GM21576 (cell line): ENCODE data around the gene BMP7.
"Not testable (repeated sequence)": the region's sequence is repeated elsewhere in the genome, so short reads cannot be mapped to it uniquely, and the experiment has no call there.

ENCODE experiments used
- ATAC-seq: cut with Tn5 transposase; IDR thresholded peaks from one replicate; pipeline ENCODE4 v1.9.1; 2021; ENCODE audit warnings: mild to moderate bottlenecking, moderate library complexity; ENCODE audit not compliant: unreplicated experiment

BMP7 gene

GRCh38 chr20:57195023-57195422, 71.4 kb downstream of the BMP7 start:
- ATAC-seq, result no peak

DNA sequence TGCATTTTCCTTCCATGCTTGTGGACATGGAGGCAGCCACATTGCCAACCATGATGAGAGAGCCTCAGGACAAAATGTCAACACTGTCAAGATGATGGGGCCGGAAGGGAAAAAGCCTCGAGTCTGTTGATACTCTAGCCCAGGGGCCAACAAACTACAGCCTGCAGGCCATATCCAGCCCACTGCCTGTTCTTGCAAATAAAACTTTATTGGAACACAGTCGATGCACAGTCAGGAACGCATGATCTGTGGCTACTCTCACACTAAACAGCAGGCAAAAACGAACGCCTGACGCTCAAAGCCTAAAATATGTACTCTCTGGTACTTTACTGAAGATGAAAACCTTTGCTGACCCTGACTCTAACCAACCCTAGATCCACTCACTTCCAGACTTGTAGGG, 72.3 kb downstream of the BMP7 start:
- ATAC-seq, result no peak

DNA sequence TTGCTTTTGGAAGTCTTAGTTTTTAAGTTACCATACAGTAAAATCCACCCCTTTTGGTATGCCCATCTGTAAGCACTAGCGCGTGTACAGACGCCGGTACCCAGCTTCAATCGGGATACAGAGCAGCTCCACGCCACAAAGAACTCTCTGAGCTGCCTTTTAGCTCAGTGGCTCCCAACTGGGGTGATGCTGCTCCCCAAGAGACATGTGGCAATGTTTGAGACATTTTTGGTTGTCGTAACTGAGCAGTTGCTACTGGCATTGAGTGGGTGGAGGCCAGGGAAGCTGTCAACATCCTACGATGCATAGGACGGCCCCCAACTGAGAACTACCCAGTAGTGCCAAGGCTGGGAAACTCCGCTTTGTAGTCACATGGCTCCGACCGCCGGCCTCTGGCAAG, 73.3 kb downstream of the BMP7 start:
- no peak for ATAC-seq

- ATAC-seq, result no peak
Measured at GRCh38 chr20:57192311-57192710, 74.1 kb downstream of the BMP7 start.

- not testable (repeated sequence) for ATAC-seq
Measured at GRCh38 chr20:57191265-57191638, 75.2 kb downstream of the BMP7 start.

- no peak for ATAC-seq
Measured at GRCh38 chr20:57190536-57191264, 75.7 kb downstream of the BMP7 start.

DNA sequence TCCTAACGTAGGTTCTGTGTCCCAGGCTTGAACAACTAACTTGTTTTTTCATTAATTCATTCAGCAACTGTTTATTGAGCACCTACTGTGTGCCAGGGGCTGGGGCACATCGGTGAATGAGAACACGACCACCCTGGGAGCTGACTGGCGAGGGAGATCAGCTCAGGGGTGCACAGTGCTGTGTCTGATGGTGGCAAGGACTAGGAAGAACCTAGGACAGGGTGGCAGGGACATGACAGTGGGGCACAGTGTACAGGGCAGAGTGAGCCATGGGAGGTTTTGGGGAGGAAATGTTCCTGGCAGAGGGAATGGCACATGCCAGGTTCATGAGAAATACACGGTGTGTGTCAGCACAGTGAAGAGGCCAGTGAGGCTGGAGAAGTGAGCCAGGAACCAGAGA, 76.7 kb downstream of the BMP7 start:
- no peak for ATAC-seq

DNA sequence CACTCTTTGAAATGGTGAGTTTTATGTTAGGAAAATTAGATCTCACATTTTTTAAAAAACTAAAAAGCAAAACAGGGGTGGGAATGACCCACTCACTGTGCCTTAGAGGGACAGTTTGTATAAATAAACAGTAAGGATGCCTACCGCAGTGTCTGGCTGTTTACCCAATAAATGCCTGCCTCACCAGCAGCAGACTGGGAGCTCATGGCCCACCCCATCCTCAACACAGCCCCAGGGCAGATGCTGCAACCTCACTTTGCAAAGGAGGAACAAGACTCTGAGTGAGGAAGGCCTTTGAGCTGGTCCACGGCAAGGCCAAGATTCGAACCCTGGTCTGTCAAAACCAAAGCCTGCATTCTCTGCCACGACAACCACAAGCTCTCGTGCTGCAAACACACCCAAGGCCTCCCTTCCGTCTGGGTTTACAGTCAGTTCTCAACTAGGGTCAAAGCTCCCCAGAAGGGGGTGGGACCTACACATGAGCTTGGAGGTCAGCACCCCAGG, 77.8 kb downstream of the BMP7 start:
- no peak for ATAC-seq

DNA sequence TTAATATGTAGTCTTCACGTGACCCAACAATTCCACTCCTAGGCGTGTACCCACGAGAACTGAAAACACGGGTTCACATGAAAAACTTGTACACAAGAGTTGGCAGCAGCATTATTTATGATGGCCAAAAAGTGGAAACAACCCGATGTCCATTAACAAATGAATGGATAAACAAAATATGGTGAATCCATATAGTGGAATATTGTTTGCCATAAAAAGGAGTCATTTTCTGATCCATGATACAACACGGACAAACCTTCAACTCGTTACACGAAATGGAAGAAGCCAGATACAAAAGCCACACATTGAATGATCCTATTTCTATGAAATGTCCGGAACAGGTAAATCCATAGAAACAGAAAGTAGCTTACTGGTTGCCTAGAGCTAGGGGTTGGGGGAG, 78.4 kb downstream of the BMP7 start:
- no peak for ATAC-seq

- no peak for ATAC-seq
Measured at GRCh38 chr20:57187068-57187634, 79.3 kb downstream of the BMP7 start.

- ATAC-seq, result no peak
Measured at GRCh38 chr20:57186192-57186591, 80.2 kb downstream of the BMP7 start.

GRCh38 chr20:57185188-57185743, 81.2 kb downstream of the BMP7 start:
- no peak for ATAC-seq

DNA sequence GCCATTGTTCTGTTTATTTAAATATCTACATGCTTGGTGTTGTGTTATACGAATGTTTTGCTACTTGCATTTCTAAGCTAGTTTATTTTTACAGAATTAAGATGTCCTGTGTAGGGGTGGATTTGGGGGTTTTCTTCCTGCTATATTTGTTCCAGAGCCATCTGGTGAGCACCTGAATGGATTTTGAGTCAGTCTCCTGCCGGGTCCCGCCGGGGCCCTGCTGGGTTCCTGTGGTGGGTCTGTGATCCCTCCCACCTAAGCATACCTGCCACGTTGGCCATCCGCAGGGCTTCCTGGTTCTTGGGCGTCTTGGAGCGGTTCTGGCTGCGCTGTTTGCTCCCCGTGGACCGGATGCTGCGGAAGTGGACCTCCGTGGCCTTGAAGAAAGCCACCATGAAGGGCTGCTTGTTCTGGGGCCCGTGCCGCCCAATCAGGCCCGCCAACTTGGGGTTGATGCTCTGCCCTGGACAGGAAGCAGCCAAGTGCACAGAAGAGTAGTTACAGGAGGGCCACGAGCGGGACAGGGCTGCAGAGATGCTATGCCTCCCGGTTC, 82.9 kb downstream of the BMP7 start:
- ATAC-seq, result no peak

DNA sequence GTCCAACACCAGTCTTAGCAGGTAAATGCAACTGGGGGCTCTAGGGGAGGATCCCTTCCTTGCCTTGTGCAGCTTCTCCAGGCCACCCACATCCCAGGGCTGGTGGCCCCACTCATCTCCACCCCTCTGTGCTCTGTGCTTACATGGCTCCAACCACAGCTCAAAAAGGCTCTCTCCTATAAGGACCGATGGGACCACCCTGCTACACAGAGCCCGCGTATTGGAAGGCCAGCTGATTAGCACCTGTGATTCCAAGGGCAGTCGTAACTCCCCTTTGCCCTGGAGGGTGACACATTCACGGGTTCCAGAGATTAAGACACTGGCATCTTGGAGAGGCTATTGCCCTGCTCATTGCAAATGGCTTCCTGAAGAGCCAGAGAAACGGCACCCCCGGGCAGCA, 84.8 kb downstream of the BMP7 start:
- ATAC-seq, result no peak

DNA sequence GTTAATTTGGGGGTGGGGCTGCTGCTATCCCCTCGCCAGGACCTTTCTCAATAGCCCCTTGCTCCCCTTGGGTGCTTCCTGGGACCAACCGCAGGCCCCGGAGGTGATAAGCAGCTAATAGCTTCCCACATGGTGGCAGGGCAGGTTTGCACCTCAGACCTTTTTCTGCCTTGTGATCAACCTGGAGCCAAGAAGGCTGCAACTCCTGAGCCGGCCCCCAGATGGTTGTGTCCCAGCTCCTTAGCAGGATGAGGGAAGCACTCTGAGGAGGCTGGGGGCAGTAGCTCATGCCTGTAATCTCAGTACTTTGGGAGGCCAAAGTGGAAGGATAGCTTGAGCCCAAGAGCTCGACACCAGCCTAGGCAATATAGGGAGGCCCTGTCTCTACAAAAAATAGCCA, 85.5 kb downstream of the BMP7 start:
- ATAC-seq, result no peak

DNA sequence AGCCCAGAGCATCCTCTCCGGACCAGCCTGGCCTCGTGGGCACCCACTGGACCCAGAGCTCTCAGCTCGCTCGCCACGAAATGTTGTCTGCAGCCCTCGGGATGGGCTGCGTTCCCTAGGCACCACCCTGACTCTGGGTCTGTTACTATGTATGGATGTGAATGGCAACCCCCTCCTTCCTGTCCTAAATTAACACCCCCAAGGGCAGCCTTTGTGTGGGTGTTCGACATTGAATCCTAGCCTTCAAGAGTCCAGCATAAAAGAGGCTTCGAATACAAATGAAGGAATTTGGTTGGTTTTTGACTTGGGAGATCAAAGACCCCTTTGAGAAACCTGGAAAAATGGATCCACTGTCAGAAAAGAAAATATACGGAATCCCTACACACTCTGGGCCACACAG, 86.1 kb downstream of the BMP7 start:
- no peak for ATAC-seq

GRCh38 chr20:57179265-57179664, 87.2 kb downstream of the BMP7 start:
- no peak for ATAC-seq

DNA sequence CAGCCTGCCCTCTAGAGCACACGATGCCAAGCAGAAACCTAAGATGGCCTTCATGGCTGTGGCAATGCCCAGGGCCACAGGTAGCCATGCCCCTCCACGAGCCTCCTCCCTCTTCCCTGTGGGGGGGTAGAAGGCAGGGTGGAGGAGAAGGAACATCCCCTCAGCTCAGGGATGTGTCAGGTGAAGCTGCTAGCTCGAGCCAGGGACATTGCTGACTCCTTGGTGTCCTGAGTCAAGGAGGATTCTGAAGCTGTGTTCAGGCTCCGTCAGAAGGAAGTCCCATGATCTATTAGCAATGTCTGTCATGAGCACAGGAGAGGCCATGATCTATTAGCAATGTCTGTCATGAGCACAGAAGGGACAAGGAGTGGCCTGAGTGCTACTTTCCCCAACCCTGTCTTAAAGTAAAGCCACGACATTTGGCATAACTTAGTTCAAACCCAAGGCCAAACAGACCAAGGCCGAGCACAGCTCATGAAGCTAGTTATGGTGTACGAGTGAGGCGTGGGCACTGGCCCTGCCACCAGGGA, 87.8 kb downstream of the BMP7 start:
- no peak for ATAC-seq

DNA sequence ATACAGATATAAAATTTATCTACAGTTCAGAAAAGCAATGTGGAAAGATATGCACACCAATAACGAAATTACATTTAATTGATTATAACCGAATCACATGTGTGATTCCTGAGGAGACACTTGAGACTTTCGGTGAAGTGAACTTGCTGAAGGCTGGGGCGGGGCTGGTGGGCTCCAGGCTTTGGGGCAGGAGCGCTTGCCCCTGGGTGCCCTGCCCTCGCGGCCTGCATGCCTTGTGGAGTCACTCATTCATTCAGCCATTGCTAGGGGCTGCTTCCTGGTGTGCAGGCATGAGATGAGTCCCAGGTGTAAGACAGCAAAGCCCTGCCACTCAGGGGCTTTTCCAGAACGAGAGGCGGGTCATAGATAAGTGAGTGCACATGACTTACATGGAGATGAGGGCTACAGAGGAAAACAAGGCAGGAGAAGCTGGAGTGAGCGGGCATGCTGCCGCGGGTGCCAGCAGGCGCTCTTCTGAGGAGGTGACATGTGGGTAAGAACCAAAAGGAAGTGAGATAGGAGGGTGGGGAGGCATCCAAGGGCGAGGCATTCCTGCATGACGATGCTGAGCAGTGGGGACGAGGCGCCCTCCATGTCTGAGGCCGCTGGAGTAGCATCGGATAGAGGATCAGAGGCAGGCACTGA, 88.7 kb downstream of the BMP7 start:
- ATAC-seq, result no peak

GRCh38 chr20:57176842-57177241, 89.6 kb downstream of the BMP7 start:
- no peak for ATAC-seq

- no peak for ATAC-seq
Measured at GRCh38 chr20:57175397-57176010, 90.9 kb downstream of the BMP7 start.
